DMS79 treated with DMSO at 0.1 percent for 48 hours (cell line): ENCODE data around the gene KRTAP10-10.
A peak's percentile ranks its signal among the peaks of the same experiment; 100 is the strongest.
"Not testable (repeated sequence)": the region's sequence is repeated elsewhere in the genome, so short reads cannot be mapped to it uniquely, and the experiment has no call there.

Source experiments
- DNase-seq: peaks from one replicate; lab custom pipeline; 2025; lab: John Stamatoyannopoulos, UW

Gene KRTAP10-10

DNA sequence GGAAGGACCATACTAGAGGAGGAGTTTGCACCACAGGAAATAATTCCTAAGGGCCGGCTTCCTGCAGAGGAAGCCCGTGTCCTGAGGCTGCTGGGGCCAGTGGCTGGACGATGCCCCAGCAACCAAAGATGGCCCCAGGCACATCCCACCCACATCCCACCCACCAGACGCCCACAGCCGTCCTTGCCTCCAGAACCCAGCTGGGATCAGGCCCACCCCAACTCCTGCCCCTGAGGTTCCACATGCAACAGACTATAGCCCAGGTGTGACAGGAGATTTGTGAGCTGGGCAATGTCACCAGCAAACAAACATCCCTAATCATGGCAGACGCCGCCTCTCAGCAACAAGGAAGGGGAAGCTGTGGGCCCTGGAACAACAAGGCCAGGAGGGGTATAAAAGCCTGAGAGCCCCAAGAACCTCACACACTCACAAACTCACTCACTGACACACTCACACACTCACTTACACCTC lies 10.4 kb upstream of the KRTAP10-10 start, which contains the start of gene KRTAP10-9:
Gene KRTAP10-9 (plus strand): TSS at position 421 of the 471 bp plus-strand sequence. CDS start 79 bp downstream, outside the sequence.
- DNase-seq, result no peak

DNA sequence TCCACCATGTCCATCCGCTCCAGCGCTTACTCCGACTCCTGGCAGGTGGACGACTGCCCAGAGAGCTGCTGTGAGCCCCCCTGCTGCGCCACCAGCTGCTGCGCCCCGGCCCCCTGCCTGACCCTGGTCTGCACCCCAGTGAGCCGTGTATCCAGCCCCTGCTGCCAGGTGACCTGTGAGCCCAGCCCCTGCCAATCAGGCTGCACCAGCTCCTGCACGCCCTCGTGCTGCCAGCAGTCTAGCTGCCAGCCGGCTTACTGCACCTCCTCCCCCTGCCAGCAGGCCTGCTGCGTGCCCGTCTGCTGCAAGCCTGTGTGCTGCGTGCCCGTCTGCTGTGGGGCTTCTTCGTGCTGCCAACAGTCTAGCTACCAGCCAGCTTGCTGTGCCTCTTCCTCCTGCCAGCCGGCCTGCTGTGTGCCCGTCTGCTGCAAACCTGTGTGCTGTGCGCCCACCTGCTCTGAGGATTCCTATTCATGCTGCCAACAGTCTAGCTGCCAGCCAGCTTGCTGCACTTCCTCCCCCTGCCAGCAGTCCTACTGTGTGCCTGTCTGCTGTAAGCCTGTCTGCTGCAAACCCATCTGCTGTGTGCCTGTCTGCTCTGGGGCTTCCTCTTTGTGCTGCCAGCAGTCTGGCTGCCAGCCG lies 9.9 kb upstream of the KRTAP10-10 start:
- DNase-seq, result not testable (repeated sequence)

DNA sequence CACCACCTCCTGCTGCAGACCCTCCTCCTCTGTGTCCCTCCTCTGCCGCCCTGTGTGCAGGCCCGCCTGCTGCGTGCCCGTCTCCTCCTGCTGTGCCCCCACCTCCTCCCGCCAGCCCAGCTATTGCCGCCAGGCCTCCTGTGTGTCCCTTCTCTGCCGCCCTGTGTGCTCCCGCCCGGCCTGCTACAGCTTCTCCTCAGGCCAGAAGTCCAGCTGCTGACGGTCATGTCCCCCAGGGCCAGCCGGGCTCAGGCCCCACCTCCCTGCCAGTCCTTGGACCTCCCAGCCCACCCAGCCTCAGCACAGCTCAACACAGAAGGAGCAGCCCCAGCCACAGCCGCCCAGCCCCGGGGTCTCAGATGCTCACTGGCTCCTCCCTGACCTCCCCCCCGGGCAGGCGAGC lies 9.3 kb upstream of the KRTAP10-10 start:
- DNase-seq, result not testable (repeated sequence)

DNA sequence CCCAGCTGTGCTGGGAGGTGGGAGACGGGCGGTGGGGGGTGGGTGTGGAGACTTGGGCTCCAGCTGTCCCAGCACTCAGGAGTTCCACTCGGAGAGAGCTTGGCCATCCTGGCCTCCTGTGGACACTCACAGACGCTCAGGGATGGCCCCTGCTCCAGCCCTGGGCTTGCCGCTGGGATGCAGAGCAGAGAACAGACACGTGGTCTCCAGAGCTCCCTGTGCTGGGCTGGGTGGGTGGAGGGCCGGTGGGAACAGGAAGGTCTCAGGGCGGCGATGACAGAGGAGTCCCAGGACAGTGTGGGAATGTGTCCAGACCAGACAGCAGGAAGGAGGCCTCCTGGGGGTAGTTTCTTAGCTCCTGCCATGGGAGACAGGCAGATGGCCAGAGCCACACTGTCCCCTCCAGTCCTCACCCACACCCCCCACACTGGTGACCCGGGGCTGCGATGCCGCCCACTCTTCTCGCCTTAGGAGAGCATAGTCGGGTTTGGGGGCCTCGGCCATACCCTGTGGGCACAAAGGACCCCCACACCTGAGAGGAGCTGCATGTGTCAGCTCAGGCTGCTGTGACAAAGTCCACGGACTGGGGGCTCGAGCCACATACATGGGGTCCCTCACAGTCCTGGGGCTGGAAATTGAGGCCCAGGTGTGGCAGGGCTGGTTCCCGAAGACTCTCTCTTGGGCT lies 8.3 kb upstream of the KRTAP10-10 start:
- no peak for DNase-seq

DNA sequence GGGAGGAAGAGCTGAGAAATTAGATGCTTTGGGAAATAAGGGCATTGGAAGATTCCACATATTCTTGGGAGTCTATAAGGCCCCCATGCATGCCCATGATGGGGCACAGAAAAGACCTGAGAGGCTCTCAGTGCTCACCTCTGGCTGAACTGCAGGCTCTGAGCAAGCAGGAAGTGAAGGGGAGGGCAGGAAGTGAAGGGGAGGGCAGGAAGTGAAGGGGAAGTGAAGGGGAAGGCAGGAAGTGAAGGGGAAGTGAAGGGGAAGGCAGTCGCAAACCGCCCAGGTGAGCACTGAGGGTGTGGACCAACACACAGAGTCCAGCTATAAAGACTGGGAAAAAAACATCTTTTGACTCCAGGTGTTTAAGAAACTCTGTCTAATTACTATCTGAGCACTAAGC lies 6.7 kb upstream of the KRTAP10-10 start:
- DNase-seq, result no peak

DNA sequence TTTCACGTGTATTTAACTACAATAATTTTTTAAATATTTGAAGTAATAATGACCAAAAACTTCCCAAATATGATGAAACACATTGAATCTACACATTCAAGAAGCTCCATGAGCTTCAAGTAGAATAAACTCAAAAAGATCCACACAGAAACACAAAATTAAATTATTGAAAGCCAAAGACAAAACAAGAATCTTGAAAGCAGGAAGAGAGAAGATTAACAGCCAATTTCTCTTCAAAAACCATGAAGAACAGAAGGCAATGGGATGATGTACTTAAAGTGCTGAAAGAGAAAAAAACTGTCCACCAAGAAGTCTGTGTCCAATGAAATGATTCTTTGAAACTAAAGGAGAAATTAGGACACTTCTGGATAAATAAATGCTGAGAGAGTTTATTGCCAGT lies 5.1 kb upstream of the KRTAP10-10 start:
- no peak for DNase-seq

DNA sequence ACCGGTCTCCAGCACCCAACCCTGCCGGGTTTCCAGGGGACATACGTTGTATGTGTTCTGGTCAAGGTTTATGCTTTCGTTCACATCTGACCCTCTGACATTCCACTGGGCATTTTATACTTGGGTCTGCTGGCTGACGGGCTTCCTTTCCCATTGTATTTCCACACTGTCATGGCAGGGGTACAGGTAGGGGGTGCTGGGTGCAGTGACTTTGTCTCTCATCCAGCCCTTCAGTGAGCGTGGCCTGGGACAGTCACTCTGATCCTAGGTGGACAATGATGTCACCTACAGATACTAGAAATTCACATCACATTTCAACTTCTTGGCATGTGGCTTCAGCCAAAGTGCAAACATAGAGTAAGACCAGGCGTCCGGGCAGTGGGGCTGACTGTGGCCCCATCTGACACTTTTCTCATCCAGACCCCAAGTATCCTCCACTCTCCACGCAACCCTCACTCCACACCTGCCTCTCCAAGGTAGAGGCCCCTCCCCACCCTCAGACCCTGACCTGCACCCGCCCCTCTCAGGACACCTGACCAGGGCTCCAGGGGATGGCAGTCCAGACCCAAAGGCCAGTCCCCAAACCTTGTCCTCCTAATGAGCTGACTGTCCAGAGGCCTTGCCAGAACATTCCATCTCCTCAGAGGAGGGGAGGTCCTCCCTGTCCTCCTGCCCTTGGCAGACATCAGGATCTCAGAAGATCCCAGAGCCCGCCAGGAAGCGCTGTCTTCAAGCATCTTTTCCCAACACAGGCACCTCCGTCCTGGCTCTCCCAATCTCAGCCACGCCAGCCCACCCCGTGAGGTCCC lies 743 bp upstream of the KRTAP10-10 start:
- no peak for DNase-seq

DNA sequence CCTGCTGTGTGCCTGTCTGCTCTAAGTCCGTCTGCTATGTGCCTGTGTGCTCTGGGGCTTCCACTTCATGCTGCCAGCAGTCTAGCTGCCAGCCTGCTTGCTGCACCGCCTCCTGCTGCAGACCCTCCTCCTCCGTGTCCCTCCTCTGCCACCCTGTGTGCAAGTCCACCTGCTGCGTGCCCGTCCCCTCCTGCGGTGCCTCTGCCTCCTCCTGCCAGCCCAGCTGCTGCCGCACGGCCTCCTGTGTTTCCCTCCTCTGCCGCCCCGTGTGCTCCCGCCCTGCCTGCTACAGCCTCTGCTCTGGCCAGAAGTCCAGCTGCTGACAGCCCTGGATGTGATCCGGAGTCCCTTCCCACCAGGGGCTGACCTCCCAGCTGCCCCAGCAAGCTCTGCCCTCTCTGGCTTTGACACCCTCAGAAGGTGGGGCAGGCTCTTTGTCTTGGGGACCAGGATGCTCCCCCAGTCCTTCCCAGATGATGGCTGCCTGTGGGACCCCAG lies 744 bp downstream of the KRTAP10-10 start:
- not testable (repeated sequence) for DNase-seq

DNA sequence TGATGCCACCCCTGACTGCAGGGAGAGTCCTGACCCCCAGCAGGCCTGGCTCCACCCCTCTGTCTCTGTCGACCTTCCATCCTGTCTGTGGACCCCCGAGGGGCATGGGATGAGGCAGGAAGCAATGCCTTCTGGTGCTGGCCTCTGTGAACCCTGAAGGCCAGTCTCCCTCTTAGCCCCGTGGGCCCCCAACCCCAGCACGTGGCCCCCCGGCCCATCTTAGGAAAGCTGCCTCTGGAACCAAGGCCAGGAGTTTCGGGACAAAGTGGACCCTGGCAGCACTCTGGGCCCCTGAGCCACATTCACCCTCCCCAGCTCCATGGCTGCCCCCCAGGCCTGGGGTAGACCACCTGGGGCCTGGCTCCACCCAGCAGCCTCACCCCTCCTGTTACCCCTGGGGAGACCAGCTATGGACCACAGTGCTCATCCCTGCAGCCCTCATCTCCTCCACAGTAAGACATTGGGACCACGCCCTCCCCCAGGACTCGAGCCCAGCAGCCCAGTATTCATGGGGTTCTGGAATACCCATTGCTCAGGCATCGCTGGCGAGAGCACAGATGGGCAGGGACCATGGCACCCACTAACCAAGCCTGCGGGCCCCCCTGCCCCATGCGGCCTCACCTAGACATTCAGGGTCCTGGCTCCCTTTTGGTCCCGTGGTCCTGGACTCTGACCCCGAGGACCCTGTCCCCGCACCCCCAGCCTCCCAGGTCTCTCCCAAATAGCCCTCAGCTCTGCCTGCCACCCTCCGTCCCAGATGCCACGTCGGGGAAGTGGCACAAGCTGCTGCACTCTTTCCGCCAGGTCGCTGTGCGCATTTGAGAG lies 1.6 kb downstream of the KRTAP10-10 start:
- DNase-seq, result not testable (repeated sequence)

DNA sequence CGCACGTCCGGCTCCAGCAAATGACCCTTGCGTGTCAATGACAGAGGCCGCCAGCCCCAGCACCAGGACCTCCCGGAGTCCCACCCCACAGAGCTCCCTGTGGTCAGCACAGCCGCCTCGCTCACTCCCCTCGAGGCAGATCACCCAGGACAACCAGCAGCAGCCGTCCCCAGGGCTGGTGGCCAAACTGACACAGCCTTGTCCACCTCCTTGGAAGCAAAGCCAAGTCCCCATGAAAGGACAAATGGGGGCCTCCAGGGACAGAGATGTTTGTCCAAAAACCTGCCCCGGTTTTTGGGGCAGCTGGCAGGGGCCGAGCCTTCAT lies 2.1 kb downstream of the KRTAP10-10 start:
- no peak for DNase-seq

DNA sequence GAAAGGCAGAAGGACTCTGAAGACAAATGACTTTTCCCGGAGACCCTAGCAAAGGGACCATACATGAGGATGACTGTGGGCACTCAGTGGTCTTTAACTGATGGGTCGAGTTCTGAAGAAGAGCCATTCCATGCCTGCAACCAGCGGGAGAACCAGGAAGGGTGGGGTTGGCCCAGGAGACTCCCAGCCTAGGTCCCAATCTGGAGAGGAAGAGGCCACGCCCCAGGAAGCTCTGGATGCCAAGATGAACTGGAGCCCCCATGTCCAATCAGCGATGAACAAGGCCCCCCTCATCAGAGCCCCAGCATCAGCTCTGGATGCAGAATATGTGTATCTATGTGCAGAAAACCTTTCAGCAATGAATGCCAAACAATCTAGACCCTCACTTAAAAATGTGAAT lies 3.6 kb downstream of the KRTAP10-10 start:
- DNase-seq, result no peak

DNA sequence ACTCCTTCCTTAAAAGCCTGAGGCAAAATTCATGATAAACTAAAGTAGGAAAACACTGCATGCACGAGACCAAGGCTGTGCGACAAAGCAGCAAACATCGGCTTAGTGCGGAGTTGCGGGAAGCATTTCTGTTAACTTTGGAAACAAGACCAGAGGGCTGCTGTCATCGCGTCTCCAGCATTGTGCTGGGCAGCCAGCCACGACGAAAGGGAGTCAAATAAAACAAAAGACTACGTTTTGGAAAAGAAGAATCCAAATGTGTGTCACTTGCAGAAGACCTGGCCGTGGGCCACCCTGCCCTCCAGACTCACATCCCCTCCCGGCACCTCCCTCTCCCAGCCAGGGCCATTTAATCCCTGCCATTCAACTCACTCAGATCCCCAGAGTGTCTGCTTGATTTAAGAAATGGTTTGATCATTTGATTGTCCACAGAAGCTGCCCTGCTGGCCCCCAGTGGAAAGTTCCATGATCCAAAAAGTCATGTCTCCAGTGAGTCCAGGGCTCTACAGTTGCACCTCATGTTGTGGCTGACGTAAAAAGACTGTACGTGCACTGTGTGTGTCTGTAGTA lies 6.7 kb downstream of the KRTAP10-10 start:
- DNase-seq, result no peak

DNA sequence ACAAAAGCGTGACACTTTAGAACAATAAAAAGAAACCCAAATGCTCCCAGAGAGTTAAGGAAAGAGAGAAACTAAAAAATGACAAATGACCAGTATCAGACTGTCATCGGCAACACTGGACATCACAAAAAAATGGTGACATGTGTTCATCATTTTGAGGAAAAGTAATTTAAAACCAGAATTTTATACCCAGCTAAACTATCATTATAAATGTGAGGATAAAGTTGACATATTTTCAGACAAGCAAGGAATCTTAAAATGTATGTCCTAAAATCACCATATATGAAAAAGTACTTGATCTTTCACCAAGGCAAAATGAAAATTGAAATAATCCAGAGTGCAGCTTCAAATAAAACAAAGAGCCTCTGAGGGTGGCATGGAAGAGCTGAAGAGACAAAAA lies 7.7 kb downstream of the KRTAP10-10 start:
- no peak for DNase-seq

DNA sequence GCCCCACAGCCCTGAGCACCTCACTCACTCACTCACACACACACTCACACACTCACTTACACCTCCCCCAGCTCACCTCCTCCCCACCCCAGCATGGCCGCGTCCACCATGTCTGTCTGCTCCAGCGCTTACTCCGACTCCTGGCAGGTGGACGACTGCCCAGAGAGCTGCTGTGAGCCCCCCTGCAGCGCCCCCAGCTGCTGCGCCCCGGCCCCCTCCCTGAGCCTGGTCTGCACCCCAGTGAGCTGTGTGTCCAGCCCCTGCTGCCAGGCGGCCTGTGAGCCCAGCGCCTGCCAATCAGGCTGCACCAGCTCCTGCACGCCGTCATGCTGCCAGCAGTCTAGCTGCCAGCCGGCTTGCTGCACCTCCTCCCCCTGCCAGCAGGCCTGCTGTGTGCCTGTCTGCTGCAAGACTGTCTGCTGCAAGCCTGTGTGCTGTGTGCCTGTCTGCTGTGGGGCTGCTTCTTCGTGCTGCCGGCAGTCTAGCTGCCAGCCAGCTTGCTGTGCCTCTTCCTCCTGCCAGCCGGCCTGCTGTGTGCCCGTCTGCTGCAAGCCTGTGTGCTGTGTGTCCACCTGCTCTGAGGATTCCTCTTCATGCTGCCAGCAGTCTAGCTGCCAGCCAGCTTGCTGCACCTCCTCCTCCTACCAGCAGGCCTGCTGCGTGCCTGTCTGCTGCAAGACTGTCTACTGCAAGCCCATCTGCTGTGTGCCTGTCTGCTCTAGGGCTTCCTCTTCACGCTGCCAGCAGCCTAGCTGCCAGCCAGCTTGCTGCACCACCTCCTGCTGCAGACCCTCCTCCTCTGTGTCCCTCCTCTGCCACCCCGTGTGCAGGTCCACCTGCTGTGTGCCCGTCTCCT lies 9.4 kb downstream of the KRTAP10-10 start, which contains the start of gene KRTAP10-11:
Gene KRTAP10-11 (plus strand): TSS at position 49 of the 856 bp plus-strand sequence. CDS start 45 bp downstream, at position 94.
- not testable (repeated sequence) for DNase-seq

DNA sequence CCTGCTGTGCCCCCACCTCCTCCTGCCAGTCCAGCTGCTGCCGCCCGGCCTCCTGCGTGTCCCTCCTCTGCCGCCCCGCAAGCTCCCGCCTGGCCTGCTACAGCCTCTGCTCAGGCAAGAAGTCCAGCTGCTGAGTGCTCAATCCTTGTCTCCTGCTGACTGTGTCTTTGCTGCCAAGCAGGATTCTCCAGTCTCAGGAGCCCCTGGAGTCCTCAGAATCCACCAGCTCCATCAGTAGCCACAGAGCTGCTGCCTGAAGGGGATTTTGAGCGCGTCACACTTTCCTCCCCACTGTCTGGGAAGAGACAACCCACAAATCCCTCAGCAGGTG lies 10.0 kb downstream of the KRTAP10-10 start:
- DNase-seq, result peak; percentile 48

DNA sequence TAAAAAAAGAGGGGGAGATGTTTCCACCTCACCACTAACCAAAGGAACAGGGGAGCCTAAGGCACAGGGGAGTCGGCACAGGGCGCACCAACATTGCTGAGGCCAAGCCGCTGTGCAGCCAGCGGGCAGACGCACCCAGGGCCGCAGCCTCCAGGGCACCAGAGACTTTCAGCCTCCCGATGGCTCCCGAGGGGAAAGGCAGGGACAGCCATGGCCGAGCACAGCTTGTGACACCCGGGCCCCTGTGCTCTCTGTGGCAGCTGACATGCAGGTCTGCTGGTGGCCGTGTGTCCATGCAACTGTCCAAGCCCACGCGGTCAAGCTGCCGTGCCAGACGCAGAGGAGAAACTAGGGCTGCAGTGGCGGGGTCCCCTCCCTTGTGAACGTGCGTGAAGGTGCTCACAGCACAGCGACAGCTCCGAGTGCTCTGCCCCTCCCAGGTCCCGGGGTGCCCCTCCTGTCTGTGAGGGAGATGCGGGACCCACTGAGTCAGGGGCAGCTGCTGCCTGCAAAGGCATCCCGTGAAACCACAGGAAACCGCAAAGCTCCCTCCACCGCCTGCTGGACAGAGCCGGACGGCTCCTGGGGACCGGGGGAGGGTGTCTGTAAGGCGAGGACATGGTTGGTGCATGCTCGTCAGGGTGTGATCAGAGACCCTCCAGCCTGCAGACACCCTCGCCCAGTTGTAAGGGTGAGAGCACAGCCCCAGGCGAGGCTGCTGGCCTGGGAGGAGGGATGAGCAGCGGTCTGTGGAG lies 11.6 kb downstream of the KRTAP10-10 start:
- DNase-seq, result no peak

DNA sequence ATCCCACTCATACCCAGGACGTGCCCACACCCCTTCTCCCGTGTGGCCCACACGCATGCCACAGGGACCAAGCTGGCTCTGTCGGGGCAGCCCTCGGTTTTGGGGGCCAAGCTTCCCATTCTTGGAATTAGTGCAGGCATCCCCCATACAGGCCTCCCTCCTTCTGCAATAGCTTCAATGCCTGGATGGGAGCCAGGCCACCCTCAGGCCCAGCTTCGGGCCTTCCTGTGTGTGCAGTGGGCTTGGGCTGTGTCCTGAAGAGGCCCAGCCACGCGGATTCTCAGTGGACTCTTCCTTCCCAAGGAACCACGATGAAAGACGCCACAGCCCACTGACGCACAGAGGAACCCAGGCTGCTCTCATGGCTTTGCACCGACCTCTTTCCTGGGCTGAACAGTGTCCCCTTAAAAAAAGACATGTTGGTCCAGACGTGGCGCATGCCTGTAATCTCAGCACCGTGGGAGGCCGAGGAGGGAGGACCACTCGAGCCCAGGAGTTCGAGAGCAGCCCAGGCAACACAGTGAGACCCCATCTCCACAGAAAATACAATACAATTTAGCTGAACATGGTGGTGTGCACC lies 12.5 kb downstream of the KRTAP10-10 start:
- DNase-seq, result no peak

DNA sequence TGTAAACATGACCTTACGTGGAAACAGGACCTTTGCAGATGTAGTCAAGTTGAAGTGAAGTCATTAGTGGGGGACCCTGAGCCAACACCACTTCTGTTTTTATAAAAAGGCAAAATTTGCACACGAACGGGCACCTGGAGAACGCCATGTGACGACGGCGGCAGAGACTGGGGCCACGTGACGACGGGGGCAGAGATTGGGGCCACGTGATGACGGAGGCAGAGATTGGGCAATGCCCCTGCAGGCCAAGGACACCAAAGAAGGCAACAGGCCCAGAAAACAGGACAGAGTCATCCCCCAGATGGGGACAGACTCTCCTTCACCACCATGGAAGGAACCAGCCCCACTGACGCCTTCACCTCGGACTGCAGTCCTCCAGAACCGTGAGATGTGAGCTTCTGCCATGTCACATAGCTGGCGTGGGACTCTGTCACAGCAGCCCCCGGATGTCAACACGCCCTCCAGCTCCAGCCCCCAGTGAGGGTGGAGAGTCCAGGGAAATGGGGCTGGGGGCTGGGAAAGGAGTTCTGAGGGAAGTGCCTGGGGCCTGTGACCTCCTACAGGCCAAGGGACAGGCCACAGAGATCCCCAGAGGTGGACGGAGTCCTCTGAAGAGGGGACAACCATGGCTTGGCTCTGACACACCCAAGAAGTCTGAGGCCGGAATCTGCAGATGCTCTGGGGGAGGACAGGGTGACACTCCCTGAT lies 13.3 kb downstream of the KRTAP10-10 start:
- DNase-seq, result no peak
